ENCODE data around the gene PRPH. TPM values are rescaled to one million over a fixed set of nuclear protein-coding genes. Genes with fewer than 3 reads are reported as not detected.

PRPH gene
- total and polyA plus RNA-seq, 9 of the 15 experiments (the other 6 are each of a cell fraction or from before 2014, with no cell fraction given): 0.27 to 1.9 (median 1.3) TPM; not detected in 1

DNA sequence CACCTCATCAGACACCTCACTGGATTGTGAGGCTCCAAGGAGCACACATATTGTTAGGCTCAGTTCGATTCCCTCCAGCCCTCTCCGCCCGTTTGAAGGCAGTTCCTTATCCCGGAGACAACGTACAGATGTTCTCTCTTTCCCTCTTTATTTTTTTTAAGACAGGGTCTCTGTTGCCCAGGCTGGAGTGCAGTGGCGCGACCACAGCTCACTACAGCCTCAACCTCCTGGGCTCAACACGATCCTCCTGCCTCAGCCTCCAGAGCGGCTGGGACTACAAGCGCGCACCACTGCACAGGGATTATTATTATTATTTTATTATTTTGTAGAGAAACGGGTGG is 27.4 kb downstream of the PRPH start (continued):
- TF ChIP-seq, protein P1, sequence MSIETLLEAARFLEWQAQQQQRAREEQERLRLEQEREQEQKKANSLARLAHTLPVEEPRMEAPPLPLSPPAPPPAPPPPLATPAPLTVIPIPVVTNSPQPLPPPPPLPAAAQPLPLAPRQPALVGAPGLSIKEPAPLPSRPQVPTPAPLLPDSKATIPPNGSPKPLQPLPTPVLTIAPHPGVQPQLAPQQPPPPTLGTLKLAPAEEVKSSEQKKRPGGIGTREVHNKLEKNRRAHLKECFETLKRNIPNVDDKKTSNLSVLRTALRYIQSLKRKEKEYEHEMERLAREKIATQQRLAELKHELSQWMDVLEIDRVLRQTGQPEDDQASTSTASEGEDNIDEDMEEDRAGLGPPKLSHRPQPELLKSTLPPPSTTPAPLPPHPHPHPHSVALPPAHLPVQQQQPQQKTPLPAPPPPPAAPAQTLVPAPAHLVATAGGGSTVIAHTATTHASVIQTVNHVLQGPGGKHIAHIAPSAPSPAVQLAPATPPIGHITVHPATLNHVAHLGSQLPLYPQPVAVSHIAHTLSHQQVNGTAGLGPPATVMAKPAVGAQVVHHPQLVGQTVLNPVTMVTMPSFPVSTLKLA (conservative IDR thresholded peaks at IDR 0.05): peak in 1 of 2 experiments; percentile 0; a peak in 1 of 4 replicates
- TF ChIP-seq FOXP1 (CRISPR knock-in tag; IDR thresholded peaks at IDR 0.05) (no peak), NBN (IDR thresholded peaks at IDR 0.05; ENCODE audit: low read depth) (no peak), MITF (IDR thresholded peaks at IDR 0.05) (no peak), RBM25 (IDR thresholded peaks at IDR 0.05; ENCODE audit: low read depth, low read length, severe bottlenecking) (no peak), SREBF1 (IDR thresholded peaks at IDR 0.05; ENCODE audit: borderline replicate concordance, low read depth, low read length) (no peak), SNRNP70 (optimal IDR thresholded peaks at IDR 0.05; ENCODE audit: low read depth, low read length) (no peak), NFIX (CRISPR knock-in tag; IDR thresholded peaks at IDR 0.05; ENCODE audit: low read depth) (no peak), GTF2E2 (tag; IDR thresholded peaks at IDR 0.05) (0 out of 2 replicates have a peak, but pooled peaks have one; percentile 46), ZNF224 (CRISPR knock-in tag; IDR thresholded peaks at IDR 0.05) (no peak), POLR3A (IDR thresholded peaks at IDR 0.05; ENCODE audit: borderline replicate concordance, extremely low read depth, insufficient read depth, insufficient read length) (no peak), SMARCA4 (IDR thresholded peaks at IDR 0.05) (0 out of 2 replicates have a peak, but pooled peaks have one; percentile 42), HDAC1 (IDR thresholded peaks at IDR 0.05) (no peak; a peak in 1 of 4 replicates), KAT7 (CRISPR knock-in tag; IDR thresholded peaks at IDR 0.05; ENCODE audit: borderline replicate concordance) (no peak), PTRF (tag; IDR thresholded peaks at IDR 0.05) (no peak), C11orf30 (IDR thresholded peaks at IDR 0.05; ENCODE audit: low read depth) (no peak), SAFB (IDR thresholded peaks at IDR 0.05; ENCODE audit: borderline replicate concordance, low read depth, low read length) (no peak), ZNF583 (CRISPR knock-in tag; IDR thresholded peaks at IDR 0.05) (0 out of 2 replicates have a peak, but pooled peaks have one; percentile 6), RBM15 (IDR thresholded peaks at IDR 0.05; ENCODE audit: insufficient read depth, low read length) (no peak), RFX5 (IDR thresholded peaks at IDR 0.05; ENCODE audit: low read depth, low read length) (no peak), RBM17 (IDR thresholded peaks at IDR 0.05; ENCODE audit: borderline replicate concordance, low read depth, low read length) (no peak), CSDE1 (IDR thresholded peaks at IDR 0.05) (no peak; a peak in 1 of 4 replicates), HNRNPK (IDR thresholded peaks at IDR 0.05; ENCODE audit: low read depth, low read length, poor library complexity, severe bottlenecking) (no peak)
- TF ChIP-seq, protein P2, sequence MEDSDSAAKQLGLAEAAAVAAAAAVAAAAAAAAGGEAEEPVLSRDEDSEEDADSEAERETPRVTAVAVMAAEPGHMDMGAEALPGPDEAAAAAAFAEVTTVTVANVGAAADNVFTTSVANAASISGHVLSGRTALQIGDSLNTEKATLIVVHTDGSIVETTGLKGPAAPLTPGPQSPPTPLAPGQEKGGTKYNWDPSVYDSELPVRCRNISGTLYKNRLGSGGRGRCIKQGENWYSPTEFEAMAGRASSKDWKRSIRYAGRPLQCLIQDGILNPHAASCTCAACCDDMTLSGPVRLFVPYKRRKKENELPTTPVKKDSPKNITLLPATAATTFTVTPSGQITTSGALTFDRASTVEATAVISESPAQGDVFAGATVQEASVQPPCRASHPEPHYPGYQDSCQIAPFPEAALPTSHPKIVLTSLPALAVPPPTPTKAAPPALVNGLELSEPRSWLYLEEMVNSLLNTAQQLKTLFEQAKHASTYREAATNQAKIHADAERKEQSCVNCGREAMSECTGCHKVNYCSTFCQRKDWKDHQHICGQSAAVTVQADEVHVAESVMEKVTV (CRISPR knock-in tag; IDR thresholded peaks at IDR 0.05): peak; percentile 32; the same call in 1 of the 2 replicates
- TF ChIP-seq, protein P3, sequence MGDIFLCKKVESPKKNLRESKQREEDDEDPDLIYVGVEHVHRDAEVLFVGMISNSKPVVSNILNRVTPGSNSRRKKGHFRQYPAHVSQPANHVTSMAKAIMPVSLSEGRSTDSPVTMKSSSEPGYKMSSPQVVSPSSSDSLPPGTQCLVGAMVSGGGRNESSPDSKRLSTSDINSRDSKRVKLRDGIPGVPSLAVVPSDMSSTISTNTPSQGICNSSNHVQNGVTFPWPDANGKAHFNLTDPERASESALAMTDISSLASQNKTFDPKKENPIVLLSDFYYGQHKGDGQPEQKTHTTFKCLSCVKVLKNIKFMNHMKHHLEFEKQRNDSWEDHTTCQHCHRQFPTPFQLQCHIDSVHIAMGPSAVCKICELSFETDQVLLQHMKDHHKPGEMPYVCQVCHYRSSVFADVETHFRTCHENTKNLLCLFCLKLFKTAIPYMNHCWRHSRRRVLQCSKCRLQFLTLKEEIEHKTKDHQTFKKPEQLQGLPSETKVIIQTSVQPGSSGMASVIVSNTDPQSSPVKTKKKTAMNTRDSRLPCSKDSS (IDR thresholded peaks at IDR 0.05; ENCODE audit: low read depth, partially characterized antibody): no peak

All from K562 (cell line).